Measurements from ENCODE around the gene CCDC192. TPM values are rescaled to one million over a fixed set of nuclear protein-coding genes. Genes with fewer than 3 reads are reported as not detected.

The CCDC192 gene
- total RNA-seq, result not detected in 2 replicates
- not detected in 2 replicates for polyA plus RNA-seq
- polyA plus RNA-seq (2011; cell fraction: cytosol; rRNA removed), result not detected in 2 replicates
- not detected in 2 replicates for polyA plus RNA-seq (2011; cell fraction: nucleus; rRNA removed)
- not detected in 2 replicates for polyA plus RNA-seq (2012)
- not detected in 2 replicates for polyA minus RNA-seq
- not detected for polyA minus RNA-seq (2011; cell fraction: cytosol; rRNA and poly(A)+ RNA removed)
- not detected in 2 replicates for polyA minus RNA-seq (2011; cell fraction: nucleus; rRNA and poly(A)+ RNA removed)
- Bru-seq, nascent RNA, result percentile 12 among the genes with signal in this experiment
- BruChase-seq, experiment 1, labeled RNA remaining after a 6-hour chase, result percentile 1 among the genes with signal in this experiment
- BruChase-seq, experiment 2, labeled RNA remaining after a 2-hour chase, result percentile 0 among the genes with signal in this experiment
- long read RNA-seq, result 0 reads

- no TSS peak for BruUV-seq (replicated peaks)
- no peaks in the 10 kb centered on the region for H3K79me2 ChIP-seq (ENCODE audit: control insufficient read depth, insufficient read depth, low read length)
- no peaks in the 10 kb centered on the region for H4K20me1 ChIP-seq (replicated peaks; ENCODE audit: control insufficient read depth, extremely low read depth, insufficient read depth, low read length)
- no peak within 1 kb of the TSS for H3K9ac ChIP-seq (replicated peaks; ENCODE audit: extremely low read depth, insufficient read depth, low read length)
- intact Hi-C loops (cut with micrococcal nuclease) (no loop called here), dilution Hi-C loops (cut with MboI; ENCODE audit: extremely low pct_ligation_motif_present, low sequenced_read_pairs) (no loop called here)
- H3K4me1 ChIP-seq (ENCODE audit: control insufficient read depth, extremely low read depth, insufficient read depth, low read length), result no peaks in the 10 kb centered on the region
- DNase-seq (ENCODE audit: low read depth, low spot score) (no peak), FAIRE-seq (no peak)
- ChIA-PET CTCF (no interaction called here), POLR2A (no interaction called here)
- H3K9me1 ChIP-seq (replicated peaks; ENCODE audit: control insufficient read depth, extremely low read depth, insufficient read depth, low read length), result no peaks in the 10 kb centered on the region
- H3K4me3 ChIP-seq (replicated peaks in 1 of 3; ENCODE audit: insufficient read depth in 1 of 3, low read depth in 1 of 3, low read length in 3 of 3), result no peak within 1 kb of the TSS
- no peak for TF ChIP-seq JUN (IDR thresholded peaks at IDR 0.05; ENCODE audit: borderline replicate concordance, insufficient read depth, insufficient read length, low read depth)
- no peak for TF ChIP-seq POLR2AphosphoS5 (IDR thresholded peaks at IDR 0.05; ENCODE audit: insufficient read depth, low read depth, low read length)
- TF ChIP-seq FOS (IDR thresholded peaks at IDR 0.05; ENCODE audit: borderline replicate concordance, insufficient read depth, low read length), result no peak
- TF ChIP-seq EZH2 (IDR thresholded peaks at IDR 0.05; ENCODE audit: borderline replicate concordance, low read depth, low read length, severe bottlenecking), result no peak
- no peak for TF ChIP-seq POLR2A (IDR thresholded peaks at IDR 0.05; ENCODE audit: low read depth, low read length)
- TF ChIP-seq CTCF (IDR thresholded peaks at IDR 0.05; ENCODE audit: extremely low read depth in 1 of 2, insufficient read depth in 1 of 2, low read depth in 1 of 2, low read length in 2 of 2), result no peak
- TF ChIP-seq MYC (IDR thresholded peaks at IDR 0.05; ENCODE audit: low read depth, low read length), result no peak
- no peak for TF ChIP-seq GATA2 (IDR thresholded peaks at IDR 0.05; ENCODE audit: insufficient read depth, insufficient read length, low read depth, low read length)
- H2AFZ ChIP-seq (ENCODE audit: low read depth, low read length), result no peak within 1 kb of the TSS
- no peak within 1 kb of the TSS for H3K4me2 ChIP-seq (ENCODE audit: insufficient read depth, low read length)
- no peak within 1 kb of the TSS for H3K27ac ChIP-seq (ENCODE audit: insufficient read depth, low read depth, low read length)
- no peaks in the 10 kb centered on the region for H3K9me3 ChIP-seq (replicated peaks; ENCODE audit: control insufficient read depth, insufficient read depth, low read length)
- H3K36me3 ChIP-seq (ENCODE audit: control insufficient read depth in 2 of 2, extremely low read depth in 1 of 2, insufficient read depth in 2 of 2, low read length in 2 of 2), result no peaks in the 10 kb centered on the region
- peaks cover 0 to 5% of the 10 kb centered on the region in 2 experiments for H3K27me3 ChIP-seq (ENCODE audit: control insufficient read depth in 2 of 2, insufficient read depth in 2 of 2, low read length in 2 of 2)
Measured at GRCh38 chr5:127702926-127703561, at the start of gene CCDC192. TSS of gene CCDC192 (plus strand) at chr5:127703391. CDS start at chr5:127703446, 55 bp downstream.

All from endothelial cell of umbilical vein (primary cell).